ENCODE data around the gene B4GALNT1. TPM values are rescaled to one million over a fixed set of nuclear protein-coding genes. Genes with fewer than 3 reads are reported as not detected.
"Not testable (repeated sequence)": the region's sequence is repeated elsewhere in the genome, so short reads cannot be mapped to it uniquely, and the experiment has no call there.

Gene B4GALNT1
- total RNA-seq, 1 donor from 2014 or later, result 0.69 TPM

DNA sequence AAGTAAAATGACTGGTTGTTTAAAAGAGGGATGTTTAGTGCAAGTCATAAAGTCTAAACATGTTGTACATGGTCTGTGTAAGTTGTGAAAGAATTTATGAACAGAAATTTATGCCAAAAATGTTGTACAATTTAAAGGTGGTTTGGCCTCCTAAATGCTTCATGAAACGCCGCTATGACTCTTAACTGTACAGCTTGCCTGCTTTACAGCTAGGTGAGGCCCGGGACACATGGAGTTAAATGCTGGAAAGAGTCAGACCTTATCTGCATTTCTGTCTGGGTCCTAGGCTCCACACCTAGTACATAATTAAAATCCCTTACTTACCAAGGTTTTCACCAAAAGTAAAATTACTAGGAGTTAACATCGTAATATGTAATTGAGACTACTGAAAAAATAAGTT is 28.4 kb upstream of the B4GALNT1 start:
- no peak for DNase-seq (ENCODE audit: low read depth)
- TF ChIP-seq, protein P1, sequence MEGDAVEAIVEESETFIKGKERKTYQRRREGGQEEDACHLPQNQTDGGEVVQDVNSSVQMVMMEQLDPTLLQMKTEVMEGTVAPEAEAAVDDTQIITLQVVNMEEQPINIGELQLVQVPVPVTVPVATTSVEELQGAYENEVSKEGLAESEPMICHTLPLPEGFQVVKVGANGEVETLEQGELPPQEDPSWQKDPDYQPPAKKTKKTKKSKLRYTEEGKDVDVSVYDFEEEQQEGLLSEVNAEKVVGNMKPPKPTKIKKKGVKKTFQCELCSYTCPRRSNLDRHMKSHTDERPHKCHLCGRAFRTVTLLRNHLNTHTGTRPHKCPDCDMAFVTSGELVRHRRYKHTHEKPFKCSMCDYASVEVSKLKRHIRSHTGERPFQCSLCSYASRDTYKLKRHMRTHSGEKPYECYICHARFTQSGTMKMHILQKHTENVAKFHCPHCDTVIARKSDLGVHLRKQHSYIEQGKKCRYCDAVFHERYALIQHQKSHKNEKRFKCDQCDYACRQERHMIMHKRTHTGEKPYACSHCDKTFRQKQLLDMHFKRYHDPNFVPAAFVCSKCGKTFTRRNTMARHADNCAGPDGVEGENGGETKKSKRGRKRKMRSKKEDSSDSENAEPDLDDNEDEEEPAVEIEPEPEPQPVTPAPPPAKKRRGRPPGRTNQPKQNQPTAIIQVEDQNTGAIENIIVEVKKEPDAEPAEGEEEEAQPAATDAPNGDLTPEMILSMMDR (conservative IDR thresholded peaks at IDR 0.05; ENCODE audit: low read depth, low read length), result no peak
- no peak overlapping the region for H3K4me3 ChIP-seq (ENCODE audit: low read depth, low read length)

DNA sequence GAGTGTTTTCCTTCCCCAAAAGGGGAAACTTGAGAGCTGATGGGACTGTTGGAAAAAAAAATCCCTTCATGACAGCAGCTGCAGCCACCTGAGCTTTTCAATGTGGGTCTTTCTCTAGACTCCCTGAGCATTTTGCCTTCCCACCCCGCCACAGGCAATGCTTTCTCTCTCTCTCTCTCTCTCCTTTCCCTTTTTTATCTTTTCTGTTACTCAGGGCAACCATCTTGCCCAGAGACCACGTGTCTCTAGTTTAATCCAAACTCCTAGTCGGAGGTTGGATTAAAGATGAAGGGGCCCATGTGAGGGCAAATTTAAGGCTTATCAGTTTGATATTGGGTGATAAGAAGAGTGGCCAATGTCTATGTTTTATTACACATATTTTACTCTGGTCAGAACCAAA is 25.9 kb upstream of the B4GALNT1 start:
- no peak for DNase-seq (ENCODE audit: low read depth)
- TF ChIP-seq, protein P1 (conservative IDR thresholded peaks at IDR 0.05; ENCODE audit: low read depth, low read length), result no peak
- no peak overlapping the region for H3K4me3 ChIP-seq (ENCODE audit: low read depth, low read length)

DNA sequence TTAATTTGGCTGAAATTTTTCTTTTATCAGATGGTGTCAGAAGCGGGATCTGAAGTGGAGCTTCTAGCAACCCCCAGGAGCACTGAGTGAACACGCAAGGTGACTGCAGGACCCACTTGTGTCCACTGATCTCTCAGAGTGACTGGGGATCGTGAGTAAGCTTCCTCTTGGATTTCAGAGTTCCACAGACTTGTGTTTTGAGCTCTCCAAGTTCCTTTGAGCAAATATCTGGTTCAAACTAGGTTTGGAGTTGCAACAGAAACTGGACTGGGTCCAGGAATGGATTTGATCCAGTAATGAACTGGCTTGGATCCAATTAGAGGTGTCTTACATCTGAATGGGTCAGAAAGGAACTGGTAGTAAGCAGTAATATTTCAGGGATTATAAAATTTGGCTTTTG is 24.7 kb upstream of the B4GALNT1 start:
- H3K4me3 ChIP-seq (ENCODE audit: low read depth, low read length), result no peak overlapping the region
- no peak for DNase-seq (ENCODE audit: low read depth)
- TF ChIP-seq, protein P1 (conservative IDR thresholded peaks at IDR 0.05; ENCODE audit: low read depth, low read length), result no peak

DNA sequence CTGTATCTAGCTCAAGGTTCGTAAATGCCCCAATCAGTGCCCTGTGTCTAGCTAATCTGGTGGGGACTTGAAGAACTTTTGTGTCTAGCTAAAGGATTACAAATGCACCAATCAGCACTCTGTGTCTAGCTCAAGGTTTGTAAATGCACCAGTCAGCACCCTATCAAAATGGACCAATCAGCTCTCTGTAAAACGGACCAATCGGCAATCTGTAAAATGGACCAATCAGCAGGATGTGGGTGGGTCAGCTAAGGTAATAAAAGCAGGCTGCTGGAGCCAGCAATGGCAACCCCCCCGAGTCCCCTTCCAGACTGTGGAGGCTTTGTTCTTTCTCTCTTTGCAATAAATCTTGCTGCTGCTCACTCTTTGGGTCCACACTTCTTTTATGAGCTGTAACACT is 23.4 kb upstream of the B4GALNT1 start:
- not testable (repeated sequence) for DNase-seq (ENCODE audit: low read depth); H3K4me3 ChIP-seq (ENCODE audit: low read depth, low read length)

DNA sequence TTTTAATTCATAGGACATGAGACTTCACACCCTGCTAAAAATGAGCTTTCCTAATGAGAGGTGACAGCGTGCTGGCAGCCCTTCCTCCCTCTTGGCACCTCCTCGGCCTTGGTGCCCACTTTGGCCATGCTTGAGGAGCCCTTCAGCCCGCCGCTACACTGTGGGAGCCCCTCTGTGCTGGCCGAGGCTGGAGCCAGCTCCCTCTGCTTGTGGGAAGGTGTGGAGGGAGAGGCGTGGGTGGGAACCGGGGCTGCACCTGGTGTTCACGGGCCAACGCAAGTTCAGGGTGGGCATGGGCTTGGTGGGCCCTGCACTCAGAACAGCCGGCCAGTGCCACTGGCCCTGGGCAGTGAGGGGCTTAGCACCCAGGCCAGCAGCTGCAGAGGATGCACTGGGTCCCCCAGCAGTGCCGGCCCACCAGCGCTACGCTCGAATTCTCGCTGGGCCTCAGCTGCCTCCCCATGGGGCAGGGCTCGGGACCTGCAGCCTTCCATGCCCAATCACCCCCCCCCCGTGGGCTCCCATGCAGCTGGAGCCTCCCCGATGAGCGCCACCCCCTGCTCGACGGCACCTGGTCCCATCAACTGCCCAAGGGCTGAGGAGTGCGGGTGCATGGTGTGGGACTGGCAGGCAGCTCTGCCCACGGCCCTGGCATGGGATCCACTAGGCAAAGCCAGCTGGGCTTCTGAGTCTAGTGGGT is 22.7 kb upstream of the B4GALNT1 start:
- TF ChIP-seq, protein P1 (conservative IDR thresholded peaks at IDR 0.05; ENCODE audit: low read depth, low read length), result no peak
- no peak for DNase-seq (ENCODE audit: low read depth)
- H3K4me3 ChIP-seq (ENCODE audit: low read depth, low read length), result no peak overlapping the region

DNA sequence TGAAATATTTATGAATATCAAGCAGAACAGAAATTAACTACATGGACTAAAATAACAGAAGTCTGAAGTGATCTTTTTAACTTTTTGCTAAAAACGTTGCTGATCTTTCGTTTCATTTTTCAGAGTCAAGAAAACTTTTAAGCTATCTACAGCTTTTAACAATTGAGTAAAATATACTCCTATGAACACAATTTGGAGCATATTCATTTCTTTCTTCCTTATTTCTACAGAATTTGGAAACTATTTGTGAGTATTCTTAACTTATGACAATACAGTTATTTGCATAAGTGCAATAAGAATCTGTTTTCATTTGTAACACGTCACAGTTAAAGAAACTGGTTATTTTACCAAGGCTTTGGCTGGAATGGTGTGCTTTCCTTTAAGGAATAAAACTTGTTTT is 21.0 kb upstream of the B4GALNT1 start:
- no peak overlapping the region for H3K4me3 ChIP-seq (ENCODE audit: low read depth, low read length)
- no peak for DNase-seq (ENCODE audit: low read depth)
- TF ChIP-seq, protein P1 (conservative IDR thresholded peaks at IDR 0.05; ENCODE audit: low read depth, low read length), result no peak

DNA sequence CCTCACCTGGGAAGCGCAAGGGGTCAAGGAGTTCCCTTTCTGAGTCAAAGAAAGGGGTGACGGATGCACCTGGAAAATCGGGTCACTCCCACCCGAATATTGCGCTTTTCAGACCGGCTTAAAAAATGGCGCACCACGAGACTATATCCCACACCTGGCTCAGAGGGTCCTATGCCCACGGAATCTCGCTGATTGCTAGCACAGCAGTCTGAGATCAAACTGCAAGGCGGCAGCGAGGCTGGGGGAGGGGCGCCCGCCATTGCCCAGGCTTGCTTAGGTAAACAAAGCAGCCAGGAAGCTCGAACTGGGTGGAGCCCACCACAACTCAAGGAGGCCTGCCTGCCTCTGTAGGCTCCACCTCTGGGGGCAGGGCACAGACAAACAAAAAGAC is 13.7 kb upstream of the B4GALNT1 start:
- not testable (repeated sequence) for DNase-seq (ENCODE audit: low read depth); H3K4me3 ChIP-seq (ENCODE audit: low read depth, low read length)

DNA sequence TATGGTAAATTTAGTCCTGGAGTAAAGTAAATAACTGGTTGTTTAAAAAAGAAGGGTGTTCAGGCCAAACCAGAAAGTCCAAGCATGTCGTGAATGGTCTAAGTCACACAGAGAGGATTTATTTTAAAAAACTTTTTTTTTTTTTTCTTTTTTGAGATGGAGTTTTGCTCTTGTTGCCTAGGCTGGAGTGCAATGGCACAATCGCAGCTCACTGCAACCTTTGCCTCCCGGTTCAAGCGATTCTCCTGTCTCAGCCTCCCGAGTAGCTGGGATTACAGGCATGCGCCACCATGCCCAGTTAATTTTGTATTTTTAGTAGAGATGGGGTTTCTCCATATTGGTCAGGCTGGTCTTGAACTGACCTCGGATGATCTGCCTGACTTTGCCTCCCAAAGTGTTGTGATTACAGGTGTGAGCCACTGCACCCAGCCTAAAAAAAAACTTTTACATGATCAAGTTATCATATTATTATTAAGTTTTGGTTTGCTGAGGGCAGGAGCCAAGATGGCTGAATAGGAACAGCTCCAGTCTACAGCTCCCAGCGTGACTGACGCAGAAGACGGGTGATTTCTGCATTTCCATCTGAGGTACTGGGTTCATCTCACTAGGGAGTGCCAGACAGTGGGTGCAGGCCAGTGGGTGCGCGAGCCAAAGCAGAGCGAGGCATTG is 13.1 kb upstream of the B4GALNT1 start:
- DNase-seq (ENCODE audit: low read depth); H3K4me3 ChIP-seq (ENCODE audit: low read depth, low read length): not testable (repeated sequence)

Data from epithelial cell of proximal tubule (primary cell).